HG02678 (cell line): Measurements from ENCODE around the gene ERC1.

Experiments used
- ATAC-seq: cut with Tn5 transposase; IDR thresholded peaks from one replicate; pipeline ENCODE4 v1.9.1; 2021; ENCODE audit warnings: mild to moderate bottlenecking, moderate library complexity; ENCODE audit not compliant: unreplicated experiment

ERC1 gene

DNA sequence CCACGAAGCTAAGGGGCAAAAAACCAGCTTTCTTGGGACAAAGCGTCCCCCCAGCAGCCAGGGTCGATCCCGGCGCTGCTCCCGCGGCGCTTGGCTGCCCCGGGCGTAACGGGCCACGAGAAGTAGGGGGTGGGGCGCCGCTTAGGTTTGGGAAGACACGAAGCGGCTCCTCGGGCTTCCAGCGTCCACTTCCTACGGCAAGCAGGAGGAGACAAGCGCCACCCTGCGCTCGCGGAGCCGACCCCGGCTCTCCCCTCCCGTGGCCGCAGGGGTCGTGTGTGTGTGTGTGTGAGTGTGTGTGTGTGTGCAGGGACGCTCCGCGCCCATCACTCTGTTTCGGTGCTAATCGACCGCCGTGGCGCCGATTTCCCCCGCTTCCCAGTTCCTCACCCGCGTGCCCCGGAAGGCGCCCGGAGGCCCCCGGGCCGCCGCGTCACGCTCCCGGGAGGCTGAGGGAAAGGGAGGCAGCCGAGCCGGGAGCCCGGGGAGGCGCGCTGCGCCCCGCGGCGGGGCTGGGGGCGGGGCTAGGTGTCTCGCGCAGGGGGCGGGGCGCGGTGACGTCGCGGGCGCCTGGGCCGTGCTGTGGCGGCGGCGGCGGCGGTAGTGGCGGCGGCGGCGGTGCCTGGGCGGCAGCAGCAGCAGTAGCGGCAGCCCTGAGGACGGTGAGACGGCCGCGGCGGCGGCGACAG lies at the start of gene ERC1:
ERC1 (plus strand) TSS at position 563 of the 689 bp plus-strand sequence. CDS start 36,681 bp downstream, outside the sequence.
- peak; percentile 90 for ATAC-seq

DNA sequence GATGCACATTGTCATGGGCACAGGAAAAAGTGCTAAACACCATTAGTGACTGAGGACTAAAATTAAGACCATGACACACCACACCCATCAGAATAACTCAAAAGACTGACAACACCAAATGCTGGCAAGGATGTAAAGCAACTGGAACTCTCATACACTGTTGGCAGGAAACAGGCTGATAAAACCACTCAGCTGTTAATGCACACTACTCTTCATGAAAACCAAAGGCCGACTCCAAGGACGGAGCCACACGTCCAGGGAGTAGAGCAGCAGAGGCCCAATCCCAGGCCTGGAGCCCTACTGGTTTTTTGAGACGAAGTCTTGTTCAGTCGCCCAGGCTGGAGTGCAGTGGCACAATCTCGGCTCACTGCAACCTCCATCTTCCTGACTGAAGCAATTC lies 48.0 kb upstream of the ERC1 start:
- no peak for ATAC-seq

DNA sequence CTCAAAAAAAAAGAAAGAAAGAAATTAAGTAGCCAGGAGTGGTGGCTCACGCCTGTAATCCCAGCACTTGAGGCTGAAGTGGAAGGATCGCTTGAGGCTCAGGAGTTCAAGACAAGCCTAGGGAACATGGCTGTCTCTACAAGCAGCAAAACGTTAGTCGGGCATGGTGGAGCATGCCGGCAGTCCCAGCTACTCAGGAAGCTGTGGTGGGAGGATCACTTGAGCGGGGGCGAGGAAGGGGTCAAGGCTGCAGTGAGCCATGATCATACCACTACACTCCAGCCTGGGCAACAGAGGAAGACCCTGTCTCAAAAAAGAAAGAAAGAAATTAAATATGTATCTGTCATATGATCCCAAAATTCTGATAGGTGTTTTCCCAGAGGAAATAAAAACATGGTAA lies 46.8 kb upstream of the ERC1 start:
- no peak for ATAC-seq

DNA sequence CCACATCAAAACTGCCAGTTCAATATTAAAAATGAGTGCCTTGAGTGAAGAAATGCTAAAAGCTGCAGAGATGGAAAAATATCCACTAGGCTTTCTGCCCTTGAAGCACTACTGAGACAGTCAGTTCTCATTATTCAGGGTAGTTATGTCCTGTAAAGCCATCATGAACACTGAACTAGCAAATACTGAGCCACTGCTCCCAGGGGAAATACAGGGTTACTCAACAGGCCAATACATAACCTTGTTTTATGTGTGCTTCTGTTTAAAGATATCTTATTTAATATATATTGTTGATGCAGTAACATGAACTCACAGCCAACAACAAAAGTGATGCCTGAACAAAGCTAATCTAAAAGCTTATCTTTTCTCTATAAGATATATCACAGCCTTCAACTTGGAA lies 44.8 kb upstream of the ERC1 start:
- no peak for ATAC-seq

DNA sequence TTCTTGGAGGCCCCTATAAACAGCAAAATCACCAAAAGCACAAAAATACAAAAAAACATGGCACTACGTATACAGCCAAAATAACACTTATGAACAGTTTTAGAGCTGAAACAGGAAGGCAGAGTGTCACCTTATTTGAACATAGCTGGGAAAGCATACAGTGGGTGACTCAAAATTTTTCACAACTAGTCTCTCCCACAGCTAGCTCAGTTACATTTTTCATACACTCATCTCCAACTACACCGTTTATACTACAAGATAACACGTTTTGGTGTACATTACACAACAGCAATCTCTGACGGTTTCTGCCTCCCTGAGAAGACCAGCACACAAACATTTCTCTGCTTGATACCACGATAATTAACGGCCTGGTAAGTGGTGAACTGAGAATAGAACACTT lies 44.4 kb upstream of the ERC1 start:
- no peak for ATAC-seq

DNA sequence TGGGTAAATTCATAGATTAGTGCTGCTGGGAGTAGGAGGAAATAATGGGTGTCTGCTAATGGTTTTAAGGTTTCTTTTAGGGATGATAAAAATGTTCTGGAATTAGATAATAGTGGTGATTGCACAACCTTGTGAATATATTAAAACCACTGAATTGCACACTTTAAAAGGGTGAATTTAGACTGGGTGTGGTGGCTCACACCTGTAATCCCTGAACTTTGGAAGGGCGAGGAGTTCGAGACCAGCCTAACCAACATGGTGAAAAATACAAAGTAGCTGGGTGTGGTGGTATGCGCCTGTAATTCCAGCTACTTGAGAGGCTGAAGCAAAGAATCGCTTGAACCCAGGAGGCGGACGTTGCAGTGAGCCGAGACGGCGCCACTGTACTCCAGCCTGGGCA lies 42.8 kb upstream of the ERC1 start:
- no peak for ATAC-seq

DNA sequence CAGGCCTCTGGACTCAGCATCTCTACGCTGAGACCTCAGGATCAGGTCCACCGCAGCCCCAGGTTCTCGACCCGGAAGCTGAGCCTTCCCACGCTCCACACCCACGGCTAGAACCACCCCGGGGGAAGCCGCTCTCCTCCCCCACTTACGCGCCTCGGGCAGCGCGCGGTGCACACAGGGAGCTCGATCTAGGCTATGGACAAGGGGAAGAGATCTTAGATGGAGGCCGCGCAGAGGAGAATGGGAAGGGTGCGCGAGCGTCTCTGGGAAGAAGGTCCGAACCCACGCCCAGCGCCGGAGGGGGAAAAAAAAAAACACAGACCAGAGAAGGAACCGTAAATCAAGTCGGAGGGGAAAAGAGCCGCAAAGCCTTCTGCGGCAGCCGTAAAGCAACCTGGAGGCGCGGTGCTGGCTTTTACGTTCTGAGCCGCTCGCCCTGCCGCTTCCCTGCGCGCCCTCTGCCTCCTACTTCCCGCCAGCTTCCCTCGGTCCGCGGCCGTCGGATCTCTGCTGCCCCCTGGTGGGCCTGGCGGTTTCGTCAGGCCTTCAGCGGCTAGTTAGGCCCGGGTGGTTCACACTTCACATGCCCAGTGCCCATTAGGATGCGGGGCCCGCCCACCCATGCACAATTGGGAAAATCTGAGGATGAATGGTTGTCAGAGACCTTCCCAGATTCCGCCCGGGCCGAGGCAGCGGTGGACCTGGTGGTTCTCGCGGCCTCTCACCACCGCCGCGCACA lies 41.4 kb upstream of the ERC1 start, which contains the start of gene RAD52:
RAD52 (minus strand) TSS at position 242 of the 739 bp plus-strand sequence. CDS start 16,636 bp downstream, outside the sequence.
- ATAC-seq: peak; percentile 86

DNA sequence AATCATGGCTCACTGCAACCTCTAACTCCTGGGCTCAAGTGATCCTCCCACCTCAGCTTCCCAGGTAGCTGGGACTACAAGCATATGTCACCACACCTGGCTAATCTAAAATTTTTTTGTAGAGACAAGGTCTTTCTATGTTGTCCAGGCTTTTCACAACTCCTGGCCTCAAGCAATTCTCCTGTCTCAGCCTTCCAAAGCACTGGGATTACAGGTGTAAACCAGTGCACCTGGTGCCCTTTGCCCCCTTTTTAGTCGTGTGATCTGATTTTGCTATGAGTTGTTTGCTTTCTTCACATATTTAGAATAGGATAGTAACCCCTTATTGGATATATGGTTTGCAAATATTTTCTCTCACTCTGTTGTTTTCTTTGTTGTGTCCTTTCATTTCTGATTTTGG lies 39.8 kb upstream of the ERC1 start:
- no peak for ATAC-seq

DNA sequence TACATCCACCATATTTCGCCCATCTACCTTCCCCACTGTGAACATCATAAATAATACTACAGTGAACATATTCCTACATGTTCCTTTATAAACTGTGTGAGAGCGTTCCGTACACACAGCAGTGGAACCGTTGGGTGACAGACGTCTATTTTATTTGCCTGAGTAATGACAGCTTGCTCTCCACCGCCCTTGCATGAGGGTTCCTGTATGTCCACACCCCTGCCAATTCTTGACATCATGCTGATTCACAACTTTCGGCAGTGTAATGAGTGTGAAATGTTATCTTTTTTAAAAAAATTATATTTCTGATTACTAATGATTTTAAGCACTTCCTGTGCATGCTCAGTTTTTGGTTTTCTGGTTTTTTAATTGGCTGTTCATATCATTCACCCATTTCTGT lies 37.2 kb upstream of the ERC1 start:
- ATAC-seq: no peak

DNA sequence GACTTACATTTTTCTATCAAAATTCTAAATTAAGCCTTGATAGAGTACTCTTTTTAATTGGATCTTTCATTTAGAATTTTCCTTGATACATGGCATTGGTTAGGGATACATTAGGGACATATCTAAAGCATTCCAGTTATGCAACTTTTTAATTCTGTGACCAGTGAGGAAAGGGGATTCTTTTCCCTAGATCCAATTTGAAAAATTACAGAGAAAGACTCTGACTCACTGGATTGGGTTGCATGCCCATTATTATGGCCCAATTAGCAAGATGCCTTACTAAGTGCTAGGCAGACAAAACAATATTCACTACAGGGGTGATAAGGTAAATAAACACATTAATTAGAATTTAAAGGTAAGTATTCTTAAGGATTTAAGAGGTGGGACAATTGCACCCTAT lies 36.3 kb upstream of the ERC1 start:
- ATAC-seq: no peak

DNA sequence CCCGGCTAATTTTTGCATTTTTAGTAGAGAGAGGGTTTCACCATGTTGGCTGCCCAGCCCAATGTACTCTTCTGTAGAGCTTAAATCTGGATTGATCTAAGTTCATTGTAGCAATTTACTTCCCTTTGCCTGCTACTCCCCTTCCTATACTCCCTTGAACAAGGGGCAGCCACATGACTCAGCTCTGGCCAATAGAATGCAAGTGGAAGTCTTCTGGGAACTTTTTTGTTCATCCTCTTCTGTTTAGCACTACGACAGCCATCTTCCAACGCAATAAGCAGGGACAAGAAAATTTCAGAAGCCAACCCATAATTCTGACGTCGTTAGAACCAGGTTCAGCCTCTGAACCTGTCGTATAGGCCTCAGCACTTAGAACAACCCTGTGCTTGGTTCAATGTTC lies 35.1 kb upstream of the ERC1 start:
- no peak for ATAC-seq

DNA sequence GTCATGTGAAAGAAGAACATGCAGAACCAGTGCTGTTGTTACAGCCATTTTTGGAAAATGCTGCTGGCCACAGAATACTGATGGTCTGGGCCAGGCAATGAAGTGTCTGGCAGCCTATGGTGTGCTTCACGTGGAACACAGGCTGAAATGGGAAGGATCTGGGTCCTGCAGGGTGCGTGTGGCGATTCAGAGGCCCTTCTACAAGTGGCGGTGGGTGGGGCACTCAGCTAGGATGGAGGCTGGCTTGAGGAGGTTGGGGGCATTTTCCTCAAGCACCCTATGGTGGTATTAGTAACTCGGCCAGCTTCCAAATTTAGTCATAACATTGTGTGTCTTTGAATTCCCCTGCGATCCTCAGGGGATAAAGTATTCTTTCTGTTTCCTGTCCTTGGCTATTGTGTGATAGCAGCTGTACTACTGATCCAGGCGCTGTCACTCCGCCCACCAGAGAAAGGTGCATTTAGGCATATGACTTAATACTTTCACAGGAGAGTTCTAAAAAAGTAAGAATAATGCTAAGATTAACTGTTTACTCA lies 32.4 kb upstream of the ERC1 start:
- peak; percentile 61 for ATAC-seq

DNA sequence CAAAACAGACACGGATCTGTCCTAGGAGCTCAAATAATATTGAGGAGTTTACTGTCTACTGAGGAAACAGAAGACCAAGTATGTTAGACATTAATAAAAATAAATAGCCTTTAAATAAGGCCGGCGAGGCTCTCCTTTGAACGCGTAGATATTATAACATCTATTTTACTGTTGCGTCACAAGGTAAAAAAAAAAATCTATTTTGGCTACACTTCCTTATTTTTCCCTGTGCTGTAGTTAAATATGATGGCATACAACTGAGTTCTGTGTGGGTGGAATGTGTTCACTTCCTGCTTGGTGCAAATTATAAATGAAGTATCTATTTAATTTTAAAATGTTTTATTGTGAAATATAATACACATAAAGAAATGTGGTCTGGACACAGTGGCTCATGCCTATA lies 24.3 kb upstream of the ERC1 start:
- ATAC-seq: no peak

DNA sequence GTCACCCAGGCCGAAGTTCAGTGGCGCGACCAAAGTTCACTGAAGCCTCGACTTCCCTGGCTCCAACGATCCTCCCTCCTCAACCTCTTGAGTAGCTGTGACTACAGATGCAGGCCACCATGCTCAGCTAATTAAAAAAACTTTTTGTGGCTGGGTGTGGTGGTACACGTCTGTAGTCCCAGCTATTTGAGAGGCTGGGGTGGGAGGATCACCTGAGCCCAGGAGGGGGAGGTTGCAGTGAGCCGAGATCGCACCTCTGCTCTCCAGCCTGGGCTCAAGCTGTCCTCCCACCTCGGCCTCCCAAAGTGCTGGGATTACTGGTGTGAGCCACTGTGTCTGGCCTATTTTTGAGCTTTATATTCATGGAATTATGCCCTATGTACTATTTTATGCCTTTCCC lies 23.4 kb upstream of the ERC1 start:
- ATAC-seq: no peak

DNA sequence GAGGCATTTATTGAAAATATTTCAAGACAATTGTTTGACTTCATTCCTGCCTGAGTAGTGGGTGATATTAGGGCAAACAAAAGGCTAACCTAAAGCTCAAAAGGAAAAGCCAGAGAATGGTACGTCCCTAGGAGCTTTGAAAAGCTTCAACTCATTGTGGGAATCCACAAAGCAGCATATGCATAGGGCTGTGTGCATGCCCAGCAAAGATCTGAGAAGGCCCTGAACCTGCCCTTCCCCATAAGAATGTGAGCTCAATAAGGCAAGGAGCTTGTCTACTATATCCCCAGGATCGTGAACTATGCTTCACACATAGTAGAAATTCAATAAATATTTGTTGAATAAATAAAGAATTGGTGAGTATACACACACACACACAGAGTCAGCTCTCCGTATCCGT lies 22.5 kb upstream of the ERC1 start:
- no peak for ATAC-seq

DNA sequence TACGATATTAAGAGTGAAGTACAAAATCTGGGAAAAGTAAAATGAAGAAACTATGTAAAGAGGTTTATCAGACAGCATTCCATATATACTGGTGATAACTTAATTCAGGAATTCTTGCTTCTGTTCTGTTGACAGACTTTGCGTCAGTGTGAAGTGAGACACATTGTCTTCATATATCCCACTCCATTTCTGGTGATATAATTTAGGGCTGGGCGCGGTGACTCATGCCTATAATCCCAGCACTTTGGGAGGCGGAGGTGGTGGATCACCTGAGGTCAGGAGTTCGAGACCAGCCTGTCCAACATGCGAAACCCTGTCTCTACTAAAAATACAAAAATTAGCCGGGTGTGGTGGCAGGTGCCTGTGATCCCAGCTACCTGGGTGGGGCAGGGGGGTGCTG lies 21.2 kb upstream of the ERC1 start:
- ATAC-seq: no peak

DNA sequence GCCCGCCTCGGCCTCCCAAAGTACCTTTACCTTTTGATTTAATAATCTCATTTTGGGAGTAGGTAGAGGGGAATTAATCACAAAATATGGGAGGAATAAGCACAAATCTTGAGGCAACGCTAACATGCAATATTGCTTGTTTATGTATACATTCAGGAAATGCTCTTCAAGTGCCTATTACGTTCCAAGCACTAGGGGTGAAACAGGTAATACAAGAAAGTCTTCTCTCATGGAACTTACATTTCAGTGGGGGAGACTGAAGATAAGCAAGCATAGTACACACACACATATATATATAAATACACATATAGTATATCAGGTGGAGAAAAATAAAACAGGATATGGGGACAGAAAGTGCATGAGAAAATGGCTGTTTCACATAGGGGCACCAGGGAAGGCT lies 19.0 kb upstream of the ERC1 start:
- ATAC-seq: no peak

DNA sequence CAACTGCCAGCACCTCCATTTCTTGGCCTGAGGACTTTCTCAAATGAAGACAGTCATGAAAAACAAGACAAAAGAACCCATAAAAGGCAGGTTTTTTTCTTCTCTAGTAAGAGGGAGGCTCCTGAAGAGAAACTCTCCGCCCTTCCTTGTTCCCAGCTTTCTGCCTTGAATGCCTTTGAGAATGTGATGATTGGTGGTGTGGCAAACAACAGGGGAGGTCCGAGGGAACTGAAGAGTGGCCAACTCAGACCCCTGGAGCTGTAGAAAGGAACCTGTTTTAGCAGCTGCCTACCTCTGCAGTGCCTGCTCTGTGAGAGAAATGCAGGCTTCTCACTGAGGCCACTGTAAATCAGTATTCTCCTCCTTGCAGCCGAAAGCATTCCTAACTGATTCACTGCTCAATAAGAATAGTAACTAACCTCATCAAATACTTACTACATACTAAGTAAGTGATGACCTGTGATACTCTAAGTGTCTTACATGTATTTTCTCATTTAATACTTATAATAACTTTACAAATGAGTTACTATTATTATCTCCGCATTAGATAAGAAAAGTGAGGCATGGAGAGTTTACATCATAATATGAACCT lies 16.7 kb upstream of the ERC1 start:
- ATAC-seq: no peak

DNA sequence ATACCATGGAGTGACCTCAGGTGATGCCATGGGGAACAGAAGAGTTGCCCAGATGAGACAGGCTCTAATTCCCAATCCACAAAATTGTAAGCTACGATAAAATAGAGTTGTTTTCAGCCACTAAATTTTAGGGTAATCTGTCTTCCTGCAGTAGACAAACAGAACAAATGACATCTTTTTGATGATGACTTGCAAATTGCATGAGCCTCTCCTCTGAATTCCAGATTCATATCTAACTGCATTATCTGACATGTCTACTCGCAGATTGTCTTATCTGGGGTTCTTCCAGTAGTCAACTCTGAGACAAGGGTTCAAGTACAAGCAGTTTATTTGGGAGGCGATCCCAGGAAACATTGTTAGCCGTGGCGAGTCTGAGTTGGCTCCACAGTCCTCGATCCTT lies 14.4 kb upstream of the ERC1 start:
- no peak for ATAC-seq

DNA sequence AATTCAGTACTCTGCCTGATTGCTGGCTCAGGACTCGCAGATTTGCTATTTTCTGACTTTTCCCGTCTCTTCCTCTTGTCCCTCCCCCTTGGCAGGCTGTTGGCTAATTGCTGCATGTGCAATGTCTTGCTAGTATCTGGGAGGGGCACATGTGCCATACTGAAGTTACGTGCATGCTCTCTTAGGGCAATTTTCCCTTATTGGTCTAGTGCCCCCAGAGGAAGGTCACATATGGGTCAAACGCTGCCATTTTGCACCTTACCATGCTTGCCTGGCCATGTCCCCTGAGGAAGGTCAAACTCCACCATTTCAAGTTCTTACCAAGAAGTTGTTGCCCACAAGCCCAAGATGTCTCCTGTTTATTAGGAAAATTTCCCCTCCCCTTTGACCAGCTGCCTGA lies 13.9 kb upstream of the ERC1 start:
- ATAC-seq: no peak

DNA sequence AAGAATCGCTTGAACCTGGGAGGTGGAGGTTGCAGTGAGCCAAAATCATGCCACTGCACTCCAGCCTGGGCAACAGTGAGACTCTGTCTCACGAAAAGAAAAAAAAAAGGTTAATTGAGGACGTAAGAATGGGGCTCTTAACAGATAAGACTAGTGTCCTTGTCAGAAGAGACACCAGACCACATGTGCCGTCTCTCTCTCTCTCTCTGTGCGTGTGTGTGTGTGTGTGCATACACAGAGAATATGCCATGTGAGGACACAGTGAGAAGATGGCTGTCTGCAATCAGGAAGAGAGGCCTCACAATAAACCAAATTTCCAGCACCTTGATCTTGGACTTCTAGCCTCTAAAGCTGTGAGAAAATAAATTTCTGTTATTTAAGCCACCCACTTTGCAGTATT lies 11.7 kb upstream of the ERC1 start:
- ATAC-seq: no peak
